HG03139 (cell line): ENCODE results near the gene SLC6A2.

Experiments used
- ATAC-seq: cut with Tn5 transposase; IDR thresholded peaks from one replicate; pipeline ENCODE4 v1.9.1; 2021; ENCODE audit not compliant: unreplicated experiment

Gene SLC6A2

DNA sequence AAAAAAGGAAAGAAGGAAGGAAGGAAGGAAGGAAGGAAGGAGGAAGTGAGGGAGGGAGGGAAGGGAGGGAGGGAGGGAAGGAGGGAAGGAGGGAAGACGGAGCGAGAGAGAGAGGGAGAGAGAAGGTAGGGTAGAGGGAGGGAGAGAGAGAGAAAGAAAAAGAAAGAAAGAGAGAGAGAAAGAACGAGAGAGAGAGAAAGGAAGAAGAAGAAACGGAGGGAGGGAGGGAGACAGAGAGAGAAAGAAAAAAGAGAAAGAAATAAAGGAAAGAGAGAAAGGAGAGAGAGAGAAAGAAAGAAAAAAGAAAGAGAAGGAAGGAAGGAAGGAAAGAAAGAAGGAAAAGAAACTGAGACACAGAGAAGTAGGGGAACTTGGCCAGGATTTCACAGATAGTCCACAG lies 8.4 kb upstream of the SLC6A2 start:
- no peak for ATAC-seq

DNA sequence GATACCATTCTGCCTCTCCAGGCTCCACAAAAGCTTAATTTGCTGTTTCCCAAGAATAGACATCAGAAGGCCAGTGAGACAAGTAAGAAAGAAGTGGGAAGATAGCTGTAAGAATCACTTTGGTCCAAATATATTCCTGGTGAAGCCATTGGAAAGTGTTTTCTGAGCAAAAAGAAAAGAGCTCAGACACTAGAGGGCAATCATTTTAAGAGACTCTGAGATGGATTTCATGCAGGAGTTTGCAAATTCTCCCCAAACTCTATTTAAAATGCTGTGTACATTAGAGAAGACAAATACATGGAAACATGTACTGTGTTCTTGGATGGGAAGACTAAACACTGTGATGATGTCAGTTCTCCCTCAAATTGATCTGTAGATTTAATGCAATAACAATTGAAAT lies 8.0 kb upstream of the SLC6A2 start:
- ATAC-seq, result no peak

DNA sequence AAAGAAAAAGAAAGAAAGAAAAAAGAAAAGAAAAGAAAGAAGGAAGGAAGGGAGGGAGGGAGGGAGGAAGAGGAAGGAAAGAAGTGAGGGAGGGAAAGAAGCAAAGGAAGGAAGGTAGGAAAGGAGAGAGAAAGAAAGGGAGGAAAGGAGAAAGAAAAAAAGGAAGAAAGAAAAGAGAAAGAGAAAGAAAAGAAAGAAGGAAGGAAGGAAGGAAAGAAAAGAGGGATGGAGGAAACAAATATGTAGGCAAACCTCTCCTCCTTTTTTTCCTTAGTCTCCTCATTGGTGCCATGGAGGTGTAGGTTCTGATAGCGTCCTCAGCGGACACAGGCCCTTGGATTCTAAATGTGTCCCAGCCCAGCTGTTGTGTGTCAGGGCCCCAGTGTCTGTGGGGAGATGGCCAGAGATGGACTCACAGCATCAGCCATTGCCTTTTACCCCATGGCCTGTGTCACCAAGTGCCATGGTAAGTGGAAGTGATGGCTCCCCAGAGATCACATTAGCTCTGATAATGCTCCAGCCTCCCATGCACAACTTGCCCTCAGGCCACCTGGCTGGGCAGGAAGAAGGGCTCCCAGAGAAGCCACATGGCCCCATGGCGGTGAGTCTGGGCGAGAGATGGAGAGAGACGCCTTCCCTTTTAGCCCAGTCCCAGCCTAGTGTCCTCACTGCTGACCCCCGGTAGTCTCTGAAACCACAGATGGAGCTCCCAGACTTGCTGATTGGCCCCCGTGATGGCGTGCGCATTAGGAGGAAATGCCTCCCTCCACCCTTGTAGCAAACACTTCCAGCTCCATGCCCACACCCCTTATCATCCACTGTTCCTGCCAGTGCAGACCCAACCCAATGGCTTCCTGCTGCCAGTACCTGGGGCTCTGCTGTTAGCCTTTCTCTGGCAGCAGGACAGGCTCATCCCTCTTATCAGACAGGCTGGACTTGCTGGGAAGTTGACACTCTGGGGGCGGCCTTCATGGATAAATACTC lies 3.7 kb upstream of the SLC6A2 start:
- no peak for ATAC-seq

DNA sequence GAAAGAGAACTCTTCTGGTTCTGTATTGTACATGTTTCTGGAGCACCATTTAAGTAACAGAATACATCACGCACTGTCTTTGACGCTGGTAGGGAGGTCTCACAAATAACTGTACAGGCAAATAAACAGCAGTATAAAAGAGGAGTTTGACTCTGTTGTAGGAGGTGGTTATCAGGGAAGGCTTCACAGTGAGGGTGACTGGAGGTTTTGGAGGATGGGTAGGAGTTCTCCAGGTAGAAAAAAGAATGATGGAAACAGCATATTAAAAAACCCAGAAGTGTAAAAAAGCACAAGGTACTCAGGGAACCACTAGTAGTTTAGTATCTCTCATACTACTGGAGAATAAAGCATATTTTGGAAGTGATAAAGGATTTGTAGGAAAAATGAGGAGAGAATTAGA lies 2.7 kb upstream of the SLC6A2 start:
- no peak for ATAC-seq

DNA sequence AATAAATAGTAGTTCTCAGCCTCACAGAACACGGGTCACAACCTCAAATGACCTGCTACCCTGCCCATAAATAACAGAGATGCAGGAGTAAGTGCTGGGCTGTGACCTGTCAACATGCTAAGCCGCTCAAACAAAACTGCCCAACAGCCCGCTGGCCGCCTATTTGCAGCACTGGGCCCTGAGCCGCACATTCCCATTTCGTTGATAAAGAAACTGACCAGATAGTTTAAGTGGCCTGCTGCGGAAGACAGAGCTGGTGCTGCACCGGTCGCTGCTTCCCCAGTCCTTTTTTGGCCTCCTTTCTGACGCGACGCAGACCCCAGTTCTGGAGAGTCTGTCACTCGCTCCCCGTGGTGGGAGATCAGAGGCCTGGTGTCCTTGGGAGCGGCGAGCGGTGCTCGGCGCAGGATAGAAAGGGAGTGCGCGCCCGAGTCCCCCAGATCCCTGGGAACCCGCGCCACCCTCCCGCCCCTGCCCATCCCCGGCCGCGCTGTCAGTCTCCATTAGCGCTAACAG lies 349 bp upstream of the SLC6A2 start:
- no peak for ATAC-seq

DNA sequence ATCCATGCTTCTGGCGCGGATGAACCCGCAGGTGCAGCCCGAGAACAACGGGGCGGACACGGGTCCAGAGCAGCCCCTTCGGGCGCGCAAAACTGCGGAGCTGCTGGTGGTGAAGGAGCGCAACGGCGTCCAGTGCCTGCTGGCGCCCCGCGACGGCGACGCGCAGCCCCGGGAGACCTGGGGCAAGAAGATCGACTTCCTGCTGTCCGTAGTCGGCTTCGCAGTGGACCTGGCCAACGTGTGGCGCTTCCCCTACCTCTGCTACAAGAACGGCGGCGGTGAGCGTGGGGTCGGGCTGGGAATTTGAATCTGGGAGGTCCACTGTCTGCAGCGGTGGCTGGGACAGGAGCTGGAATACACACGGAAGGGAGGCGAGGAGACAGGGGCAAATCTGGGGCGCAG lies 904 bp downstream of the SLC6A2 start:
- ATAC-seq, result no peak

DNA sequence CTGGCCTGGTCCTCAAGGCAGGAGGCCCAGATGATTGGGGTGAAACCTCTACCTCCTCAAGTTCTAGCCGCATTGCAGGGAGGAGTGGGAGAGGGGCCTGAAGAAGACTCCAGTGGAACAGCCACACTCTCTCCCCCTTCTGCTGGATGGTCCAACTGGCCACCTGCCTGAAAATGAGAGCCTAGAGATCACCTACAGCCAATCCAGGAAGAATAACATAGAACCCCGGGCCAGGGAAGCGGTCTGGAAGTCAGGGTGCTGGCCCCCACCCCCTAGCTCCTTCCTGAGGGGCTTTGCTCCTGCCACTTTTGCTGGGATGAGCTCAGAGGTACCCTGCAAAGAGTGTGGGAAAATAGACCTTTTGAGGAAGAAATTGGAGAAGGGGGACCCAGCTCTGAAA lies 1.8 kb downstream of the SLC6A2 start:
- ATAC-seq, result no peak

DNA sequence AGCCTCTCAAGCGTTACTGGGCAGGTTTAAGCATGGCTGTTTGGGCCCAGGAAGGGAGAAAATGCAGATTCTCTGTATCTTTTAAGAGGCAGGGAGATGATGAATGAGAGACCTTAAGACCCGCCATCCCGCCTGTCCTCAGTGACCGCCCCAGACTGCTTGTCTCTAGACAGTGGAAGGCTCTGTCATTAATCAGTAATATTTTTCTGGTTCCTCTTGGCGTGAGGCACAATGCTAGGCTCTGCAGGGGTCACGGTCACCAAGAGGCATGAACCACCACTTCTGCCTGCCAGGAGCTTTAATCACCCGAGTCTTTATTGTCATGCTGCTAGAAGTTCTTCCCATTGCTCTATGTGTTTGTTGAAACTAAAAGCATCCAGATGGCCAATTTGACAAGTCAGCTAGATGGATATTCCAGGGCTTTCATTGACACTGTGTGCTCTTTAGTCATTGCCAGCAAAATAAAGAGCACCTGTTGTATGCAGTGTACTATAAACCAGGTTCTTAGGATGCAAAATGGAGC lies 3.2 kb downstream of the SLC6A2 start:
- ATAC-seq, result no peak

DNA sequence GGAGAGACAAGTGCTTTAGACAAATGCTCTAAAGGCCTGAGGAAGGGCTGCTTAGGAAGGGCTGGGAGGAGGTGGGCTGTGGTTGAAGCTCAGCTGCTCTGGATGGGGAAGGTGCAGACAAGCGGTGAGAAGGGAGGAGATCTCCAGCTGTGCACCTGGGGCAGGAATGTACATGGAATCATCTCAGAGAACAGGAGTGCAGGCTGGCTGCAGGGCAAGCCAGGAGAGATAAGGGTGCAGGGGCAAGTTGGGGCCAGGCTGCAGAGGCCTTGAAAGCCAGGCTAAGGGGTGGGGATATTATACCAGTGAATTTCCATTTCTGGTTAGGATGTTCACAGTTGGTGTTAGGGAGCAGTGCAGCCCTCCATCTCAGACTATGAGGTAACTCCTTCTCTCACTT lies 4.2 kb downstream of the SLC6A2 start:
- no peak for ATAC-seq

DNA sequence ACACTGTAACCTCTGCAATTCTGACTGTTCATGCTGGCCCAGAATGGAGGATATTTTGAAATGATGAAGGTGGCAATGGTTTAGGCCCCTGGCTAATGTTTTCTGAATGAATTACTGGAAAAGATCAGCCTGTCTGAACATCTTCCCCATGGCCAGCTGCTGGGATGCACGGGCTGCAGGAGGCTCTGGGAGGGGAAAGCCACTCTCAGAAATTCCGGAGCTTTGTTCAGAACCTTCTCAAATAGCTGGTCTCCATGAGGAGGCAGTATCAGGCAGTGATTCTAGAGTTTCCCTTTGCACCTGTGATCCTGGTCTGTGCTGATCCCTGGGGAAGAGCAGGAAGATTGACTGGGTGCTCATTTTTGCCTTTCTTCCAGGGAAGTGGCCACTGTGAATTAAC lies 5.0 kb downstream of the SLC6A2 start:
- ATAC-seq, result no peak

- no peak for ATAC-seq
Measured at GRCh38 chr16:55661941-55662643, 6.3 kb downstream of the SLC6A2 start.

DNA sequence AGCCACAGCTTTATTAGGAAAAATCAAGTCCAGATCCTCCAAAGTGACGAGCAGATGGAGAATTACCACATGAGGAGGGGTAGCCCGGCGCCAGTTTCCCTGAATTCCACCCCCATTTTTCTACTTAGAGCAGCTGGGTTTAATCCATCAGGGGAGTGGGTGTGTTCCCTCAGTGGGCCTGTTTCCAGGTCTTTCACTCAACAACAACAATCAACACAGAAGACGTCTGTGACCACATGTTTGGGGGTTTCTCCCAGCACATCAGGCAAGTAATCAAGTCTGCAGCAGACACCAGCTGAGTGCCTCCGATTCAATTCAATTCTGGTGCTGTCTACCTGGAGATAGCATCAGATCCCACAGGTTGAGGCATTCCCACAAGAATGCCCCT lies 6.8 kb downstream of the SLC6A2 start:
- no peak for ATAC-seq

DNA sequence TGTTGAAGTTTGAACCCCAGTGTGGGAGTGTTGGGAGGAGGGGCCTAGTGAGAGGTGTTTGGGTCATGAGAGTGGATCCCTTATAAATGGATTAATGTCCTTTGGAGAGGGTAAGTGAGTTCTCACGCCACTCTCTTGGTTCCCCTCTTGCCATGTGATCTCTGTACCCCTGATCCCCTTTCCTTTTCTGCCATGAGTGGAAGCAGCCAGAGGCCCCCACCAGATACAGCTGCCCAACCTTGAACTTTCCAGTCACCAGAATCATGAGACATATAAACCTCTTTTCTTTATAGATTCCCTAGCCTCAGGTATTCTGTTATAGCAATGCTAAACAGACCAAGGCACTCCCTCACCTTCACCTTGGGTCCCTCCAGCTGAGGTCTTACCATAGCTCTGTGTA lies 7.4 kb downstream of the SLC6A2 start:
- no peak for ATAC-seq

DNA sequence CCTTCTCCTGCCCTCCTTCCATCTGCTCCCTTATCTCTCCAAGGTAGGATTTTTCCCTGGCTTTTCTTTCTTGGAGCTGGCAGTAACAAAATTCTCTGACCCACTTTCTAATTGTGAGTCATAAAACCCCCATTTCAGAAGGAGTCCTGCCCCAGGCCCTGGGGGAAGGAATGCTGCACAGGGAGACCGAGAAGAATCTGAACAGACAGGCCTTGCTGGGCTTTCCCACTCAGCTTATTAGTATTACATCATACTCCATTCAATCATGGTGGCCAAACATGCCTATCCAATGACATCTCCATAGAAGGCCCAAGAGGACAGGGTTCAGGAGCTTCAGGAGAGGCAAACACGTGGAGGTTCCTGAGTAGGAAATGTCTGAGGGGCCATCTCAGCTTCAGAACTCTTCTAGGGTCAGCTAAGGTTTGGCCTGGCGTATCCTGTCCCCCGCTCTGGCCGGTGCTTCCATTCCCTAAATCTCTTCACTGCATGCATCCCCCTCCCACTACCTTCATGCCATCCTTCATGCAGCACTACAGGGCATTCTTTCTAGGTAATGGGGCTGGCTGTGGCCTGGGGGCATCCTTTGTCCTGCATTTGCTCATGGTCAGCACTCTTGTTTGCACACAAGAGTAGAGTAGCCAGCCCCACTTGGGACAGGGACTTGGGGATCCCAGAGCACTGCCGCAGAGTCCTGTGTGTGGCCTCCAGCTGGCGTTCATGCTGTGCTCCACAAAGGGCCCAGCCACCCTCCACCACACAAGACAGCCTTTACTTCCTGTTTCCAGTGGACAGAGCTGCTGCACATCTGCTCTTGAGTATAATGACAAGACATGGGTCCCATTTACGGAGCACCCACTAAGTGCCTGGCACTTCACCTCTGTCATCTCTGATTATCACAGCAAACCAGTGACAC lies 8.2 kb downstream of the SLC6A2 start:
- no peak for ATAC-seq

DNA sequence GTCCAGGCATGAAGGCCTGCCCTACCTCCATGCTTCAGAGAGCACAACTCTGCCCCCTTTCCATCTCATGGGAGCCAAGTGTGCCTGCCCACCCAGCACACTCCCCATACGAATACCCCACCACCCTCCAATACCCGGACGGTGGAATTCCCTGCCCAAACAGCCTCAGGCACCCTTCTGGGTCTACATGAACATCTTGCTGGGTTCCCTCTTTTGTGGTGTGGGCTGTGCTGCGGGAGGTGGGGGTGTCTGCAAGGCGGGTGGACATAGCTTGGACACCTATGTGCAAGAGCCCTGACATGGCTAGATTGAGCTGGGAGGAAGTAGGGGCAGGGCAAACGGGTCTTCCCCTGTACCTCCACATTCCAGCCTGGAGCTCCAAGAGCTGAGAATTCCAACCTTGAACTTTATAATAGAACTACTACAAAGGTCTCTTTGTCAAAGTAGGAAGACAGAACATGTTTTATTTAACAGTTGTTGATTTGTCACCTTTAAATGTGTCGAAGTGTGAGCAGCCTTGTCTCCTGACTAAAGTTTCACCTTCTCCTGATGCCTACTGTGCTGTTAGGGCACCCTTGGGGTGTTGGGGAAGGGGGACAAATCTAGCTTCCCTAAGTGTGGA lies 9.1 kb downstream of the SLC6A2 start:
- ATAC-seq, result no peak

- no peak for ATAC-seq
Measured at GRCh38 chr16:55665511-55665910, 9.7 kb downstream of the SLC6A2 start.

- no peak for ATAC-seq
Measured at GRCh38 chr16:55666012-55666411, 10.2 kb downstream of the SLC6A2 start.

DNA sequence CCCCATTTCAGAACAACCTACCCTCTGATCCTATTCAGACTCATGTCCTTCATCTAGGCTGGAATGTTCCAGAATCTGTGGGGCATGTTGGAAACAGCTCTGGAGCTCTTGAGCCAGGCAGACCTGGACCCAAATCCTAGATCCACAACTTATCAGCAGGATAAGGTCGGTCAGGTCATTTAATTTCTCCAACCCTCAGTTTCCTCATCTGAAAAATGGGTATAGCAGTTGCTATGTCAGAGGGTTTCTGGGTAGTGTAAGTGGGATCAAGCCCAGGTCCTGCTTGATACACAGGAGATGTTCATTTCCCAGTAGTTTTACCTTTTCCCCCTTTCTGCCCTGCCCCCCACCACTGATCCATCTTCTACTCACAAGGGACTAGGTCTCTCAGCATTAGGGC lies 12.0 kb downstream of the SLC6A2 start:
- no peak for ATAC-seq

DNA sequence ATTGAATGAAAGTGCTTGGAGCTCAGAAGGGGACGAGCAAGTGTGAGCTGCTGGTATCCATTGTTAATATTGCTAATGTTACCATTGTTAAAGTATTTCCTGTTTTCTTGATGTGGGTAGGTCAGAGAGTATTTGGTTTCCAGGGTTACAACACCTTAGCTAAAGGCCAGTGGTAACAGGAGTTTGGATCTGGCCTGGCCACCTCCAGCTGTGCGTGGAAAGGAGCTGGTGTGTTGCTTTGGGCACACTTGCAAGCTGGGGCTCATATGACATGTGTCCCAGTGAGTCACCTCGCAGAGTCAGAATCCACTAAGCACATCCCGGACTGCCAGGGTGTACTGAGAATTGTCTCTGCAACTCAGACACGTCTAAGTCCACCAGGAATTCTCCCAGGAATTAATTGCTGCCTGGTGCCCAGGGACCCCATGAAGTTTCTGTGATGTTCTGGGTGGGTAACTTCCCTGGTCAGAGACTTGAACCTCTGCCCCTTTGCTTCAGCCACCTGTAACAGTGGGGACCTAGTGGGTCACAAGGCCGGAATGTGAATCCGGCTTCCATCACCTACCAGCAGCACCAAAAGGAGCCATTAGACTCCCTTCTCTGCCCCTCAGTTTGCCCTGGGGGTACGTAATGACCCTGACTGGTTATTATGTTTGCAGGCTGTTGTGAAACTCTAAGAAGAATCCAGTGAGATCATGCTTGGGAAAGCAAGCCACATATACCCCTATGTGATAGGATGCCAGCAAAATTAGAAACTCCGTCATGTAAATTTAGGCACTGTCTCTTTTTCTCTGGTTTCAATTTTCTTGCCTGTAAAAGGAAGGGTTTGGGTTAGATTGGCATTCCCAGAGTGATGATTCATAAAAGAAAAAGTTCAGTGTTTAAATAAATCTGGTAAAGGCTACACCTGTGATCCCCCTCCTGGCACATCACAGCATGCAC lies 12.8 kb downstream of the SLC6A2 start:
- ATAC-seq, result no peak
